ENCODE measurements around the gene GPR153.

GPR153 gene

DNA sequence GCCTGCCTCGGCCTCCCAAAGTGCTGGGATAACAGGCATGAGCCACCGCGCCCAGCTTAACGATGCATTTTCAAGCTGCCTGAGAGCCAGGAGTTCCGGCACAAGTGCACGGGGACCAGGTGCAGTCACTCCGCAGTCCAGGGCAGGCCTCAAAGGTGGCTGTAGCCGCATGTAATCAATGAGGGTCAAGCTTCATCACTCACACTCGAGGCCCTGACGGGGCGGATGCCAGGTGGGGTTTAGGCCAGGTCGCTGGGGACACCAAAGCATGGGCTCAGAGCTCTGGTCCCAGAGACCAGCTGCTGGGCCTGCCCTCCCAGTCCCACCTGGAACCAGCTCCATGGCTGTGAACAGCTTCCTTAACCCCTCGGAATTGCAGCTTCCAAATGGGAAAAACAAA lies 26.1 kb upstream of the GPR153 start:
- DNase-seq (ENCODE audit: low read depth) = no peak

DNA sequence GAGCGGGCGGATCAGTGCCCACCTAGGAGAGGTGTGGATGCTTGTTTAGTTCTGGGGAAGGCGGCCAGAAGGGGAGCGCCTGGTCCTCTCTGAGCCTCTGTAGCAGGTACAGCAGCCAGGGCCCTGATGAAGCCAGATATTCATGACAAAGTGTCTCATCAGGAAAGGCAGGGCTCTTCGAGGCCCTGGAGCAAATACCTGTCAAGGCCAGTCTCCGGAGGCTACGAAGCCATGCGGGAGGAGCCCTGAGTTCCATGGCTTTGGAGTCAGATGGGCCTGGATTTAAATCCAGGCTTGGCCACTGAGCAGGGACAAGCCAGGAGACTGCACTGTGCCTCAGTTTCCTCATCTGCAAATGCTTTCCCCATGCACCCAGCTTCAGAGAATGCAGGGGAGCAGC lies 25.4 kb upstream of the GPR153 start:
- DNase-seq (ENCODE audit: low read depth) = no peak

DNA sequence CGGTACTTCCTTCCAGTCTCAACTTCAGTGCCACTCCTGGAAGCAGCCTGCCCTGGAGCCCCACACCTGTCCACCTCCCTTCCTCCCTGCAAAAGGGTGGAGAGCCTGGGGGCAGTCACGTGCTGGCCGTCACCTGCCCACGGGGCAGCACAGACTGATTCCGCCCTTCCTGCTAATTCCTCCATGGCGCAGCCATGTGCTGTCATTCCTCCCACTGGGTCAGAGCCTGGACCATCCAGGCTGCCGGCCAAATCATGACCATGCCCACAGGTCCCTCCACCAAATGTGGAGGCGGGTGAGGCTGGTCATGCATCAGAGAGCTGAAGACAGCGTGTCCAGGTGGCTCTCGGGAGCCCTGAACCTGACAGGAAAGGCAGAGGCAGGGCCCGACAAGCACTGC lies 24.4 kb upstream of the GPR153 start:
- no peak for DNase-seq (ENCODE audit: low read depth)

DNA sequence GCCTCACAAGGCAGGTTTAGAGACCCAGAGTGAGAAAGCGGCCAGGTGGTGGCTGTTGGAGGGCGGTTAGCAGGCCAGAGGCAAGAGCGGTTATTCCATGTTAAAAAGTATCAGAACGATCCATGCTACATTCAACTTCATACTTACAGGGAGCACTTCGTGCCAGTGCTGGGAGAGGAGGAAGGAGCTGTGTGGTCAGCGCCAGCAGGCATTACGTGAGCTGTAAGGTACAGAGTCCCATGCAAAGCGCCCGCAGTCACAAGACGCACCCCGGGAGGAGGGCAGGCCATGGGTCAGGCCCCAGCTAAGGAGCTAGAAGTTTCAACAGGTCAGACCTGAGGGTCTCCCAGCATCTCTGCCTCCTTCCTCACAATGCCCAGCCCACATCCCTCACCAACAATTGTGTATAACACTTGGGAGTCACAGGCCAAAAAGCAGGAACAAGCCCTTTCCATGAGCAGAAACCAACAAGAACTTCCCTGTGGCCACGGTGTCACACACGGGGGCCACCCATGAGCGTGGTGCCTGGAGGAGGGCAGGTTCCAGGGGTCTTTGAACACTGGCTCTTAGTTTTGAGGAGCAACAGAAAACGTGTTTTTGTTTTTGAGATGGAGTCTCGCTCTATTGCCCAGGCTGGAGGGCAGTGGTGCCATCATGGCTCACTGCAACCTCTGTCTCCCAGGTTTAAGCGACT lies 21.8 kb upstream of the GPR153 start:
- DNase-seq (ENCODE audit: low read depth) = no peak

DNA sequence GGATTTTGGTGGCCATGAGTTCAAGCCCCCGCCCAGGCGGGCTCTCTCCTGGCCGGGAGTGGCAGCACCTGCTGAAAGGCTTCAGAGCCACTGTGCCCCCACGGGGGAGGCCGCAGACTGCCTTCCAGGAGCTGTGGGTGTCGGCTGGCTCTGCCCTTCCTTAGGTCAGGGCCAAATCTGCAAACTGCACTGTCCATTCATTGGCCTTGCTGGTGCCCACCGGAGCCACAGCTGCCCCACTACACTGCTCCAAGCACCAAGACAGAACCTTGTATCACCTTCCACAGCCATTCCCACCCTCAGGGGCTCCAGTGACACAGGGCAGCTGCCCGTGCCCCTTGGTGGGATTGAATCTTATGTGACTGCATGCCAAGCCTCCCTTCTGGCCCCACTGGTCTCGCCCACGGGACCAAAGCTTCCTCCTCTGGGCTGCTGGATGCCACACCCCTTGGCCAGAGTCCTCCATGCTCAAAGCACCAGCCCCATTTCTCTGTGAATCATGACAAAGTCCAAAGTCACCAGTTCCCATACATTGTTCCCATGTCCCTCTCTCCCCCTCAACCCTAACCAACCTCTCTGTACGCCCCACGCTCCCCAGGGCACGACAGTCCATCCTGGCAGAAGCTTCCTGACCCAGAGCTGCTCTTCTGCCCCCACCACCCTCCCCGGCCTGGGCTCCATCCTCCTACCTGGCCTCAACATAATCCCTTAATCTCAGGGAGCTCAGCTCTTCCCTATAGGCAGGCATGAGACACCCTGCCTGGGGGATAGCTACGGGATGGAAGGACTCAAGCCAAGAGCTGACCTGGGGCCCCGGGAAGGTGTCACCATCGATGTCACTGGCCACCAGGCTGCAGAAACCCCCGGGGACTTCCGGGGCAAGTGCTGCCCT lies 20.9 kb upstream of the GPR153 start:
- no peak for DNase-seq (ENCODE audit: low read depth)

DNA sequence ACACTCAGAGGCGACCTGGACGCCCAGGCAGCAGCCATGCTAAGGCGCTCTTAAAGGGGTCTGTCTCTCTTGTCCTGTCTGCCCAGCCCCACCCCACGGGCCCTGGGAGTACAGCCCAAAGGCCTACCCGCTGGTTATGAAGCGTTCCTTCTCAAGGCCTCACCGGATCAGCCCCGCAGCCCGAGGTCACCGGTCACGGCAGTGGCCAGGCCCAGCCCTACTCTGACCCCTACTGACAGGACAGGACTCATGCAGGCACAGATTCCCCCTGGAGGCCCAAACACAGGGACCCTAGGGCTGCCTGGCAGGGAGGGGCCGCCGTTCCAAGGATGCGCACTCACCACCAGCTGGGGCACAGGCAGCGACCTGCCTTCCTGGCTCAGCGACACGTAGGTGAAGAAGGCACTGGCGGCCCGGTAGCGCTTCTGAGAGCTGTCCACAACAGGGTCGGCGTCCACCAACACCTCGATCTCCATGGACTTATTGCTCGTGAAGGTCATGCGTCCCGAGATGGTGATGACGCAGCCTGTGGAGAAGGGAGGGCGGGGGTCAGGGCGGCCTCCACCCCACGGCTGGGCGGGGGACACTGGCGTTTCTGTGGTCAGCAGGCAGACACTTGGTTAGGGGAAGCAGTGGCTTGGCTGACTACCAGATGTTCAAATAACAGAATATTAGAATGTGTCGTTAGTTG lies 20.0 kb upstream of the GPR153 start:
- DNase-seq (ENCODE audit: low read depth) = no peak

DNA sequence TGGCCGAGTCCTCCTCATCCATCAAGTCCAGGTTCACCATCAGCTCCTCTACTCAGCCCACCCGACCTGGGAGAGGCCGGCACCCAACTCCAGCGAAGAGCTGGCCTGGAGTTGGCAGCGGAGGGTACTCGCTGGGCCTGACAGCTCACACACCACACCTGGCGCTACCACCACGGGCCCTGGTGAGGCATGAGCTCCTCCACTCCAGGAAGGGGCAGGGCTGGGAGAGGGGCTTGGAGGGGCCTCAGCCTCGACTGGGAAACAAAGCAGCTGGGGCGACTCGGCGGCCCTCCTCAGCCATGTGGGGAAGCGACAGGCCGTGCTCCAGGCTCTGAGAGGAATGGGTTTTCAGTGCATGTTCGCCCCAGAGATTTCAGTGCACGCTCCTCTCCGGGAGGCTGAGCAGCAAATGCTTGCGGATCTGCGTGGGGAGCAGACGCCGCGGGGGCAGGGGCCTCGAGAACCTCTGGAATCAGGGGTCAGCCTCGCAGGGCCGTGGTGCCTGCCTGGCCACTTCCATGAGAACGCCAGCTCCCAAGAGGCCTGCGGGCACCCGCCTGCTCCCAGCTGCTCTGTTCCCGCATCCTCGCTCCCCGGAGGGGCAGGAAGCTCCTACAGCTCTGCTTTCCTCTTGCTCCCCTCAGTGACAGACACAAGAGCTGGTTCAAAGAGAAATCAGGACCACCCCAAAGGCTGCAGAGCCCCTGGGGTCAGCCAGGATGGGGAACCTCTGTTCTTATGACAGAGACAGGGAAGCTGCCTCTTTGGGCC lies 18.9 kb upstream of the GPR153 start:
- no peak for DNase-seq (ENCODE audit: low read depth)

DNA sequence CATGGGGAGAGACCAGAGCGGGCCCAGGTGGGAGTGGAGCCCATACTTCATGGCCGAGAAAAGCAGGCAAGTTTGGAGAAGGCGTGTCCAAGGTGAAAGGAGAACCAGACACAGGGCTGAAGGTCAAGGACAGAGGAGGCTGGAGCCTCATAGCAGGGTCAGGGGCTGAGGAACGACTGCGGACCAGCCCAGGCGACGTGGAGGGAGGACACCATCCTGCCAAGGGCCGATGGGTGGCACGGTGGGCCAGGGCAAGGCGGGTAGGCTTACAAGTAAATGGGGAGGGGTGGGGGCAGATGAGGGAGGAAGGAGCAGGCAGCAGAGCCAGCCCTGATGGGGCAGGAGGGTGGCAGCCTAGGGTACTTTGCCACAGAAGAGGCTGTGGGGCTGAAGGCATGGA lies 18.2 kb upstream of the GPR153 start:
- DNase-seq (ENCODE audit: low read depth) = no peak

DNA sequence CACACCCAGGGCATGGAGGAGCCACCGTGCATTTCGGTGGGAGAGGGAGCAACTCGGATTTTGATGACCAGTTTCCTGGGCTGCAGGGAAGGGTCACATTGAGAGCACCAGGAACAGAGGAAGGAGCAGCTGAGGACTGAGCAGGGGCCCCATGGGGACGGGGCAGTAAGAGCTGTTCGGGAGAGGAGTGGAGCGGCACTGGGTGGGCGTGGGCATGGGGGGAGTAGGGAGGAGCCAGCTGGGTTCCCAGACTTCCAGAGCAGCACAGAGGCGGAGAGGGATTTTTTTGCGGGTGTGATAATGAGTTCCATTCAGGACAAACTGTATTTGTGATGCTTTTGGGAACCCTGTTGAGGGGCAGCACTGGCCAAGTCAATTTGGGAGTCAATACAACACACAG lies 17.4 kb upstream of the GPR153 start:
- DNase-seq (ENCODE audit: low read depth) = no peak

DNA sequence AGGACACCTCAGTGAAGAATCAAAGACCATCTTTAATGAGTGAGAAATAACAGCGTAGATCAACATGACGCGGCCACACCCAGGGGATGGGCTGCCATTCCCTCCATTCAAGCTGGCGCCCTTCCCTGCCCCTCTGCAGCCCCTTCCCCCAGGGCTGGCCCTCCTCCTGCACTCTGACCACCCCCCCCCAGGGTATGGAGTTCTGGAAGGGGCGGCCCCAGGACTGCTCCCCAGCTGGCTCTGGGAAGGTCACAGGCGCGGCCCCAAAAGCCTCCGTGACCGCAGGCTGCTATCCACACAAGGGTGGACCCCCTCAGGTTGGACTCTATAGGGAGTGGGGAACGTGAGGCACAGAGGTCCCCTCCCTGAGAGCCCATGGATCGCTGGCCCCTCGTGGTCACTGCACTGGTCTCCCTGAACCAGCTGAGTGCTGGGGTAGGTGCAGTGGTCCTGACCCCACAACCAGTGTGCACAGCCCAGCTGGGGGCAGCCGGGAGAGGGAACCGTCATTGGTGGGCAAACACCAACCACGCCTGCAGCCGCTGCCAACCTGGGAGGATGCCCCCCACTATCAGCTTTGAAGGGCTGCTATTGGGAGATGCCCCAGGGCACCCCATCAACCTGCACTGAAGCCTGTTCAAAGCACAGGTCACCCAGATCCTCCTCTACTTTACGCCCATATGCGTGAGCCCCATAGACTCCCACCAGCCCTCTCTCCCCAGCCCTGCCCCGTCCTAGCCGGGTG lies 16.1 kb upstream of the GPR153 start:
- no peak for DNase-seq (ENCODE audit: low read depth)

DNA sequence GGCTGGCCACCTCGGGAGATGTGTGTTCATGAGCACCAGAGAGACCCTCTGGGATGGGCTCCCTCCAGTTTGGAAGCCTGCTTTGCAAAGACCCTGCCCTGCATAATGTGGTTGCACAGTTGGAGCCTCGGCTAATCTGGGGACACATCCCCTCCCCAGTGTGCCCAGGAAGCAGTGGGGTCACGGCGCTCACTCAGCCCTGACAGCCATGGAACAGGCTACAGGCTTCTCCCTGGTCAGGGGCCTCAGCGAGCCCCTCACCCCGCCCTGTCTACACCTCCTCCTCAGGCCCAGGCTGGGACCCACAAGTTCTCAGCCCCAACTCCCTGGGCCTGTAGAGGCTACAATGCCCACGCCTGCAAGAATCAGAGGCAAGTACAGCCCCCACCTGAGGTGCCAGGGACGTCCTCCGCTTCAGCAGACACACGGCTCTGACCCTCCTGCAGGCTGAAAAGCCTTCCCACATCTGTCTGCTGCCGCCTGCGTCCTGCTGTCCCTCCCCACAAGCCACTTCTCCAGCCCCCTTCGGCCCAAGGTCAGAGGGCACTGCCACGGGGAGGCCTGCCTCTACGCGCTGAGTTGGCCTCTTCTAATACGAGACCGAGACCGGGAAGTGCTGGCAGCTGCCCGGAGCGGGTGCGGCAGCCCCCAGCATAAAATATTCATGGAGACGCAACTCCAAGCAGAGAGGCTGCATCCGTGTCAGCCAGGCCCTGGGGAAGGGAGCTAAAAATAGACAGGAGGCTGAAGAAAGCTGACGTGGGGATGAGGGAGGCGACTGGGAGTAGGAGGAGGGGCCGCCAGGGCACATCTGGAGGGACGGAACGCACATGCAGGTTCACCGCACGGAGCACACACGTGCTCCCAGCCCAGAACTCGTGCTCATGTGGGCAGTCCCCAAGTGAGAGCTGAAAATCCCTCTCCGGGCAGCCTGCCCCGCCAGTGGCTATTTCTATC lies 15.2 kb upstream of the GPR153 start:
- no peak for DNase-seq (ENCODE audit: low read depth)

DNA sequence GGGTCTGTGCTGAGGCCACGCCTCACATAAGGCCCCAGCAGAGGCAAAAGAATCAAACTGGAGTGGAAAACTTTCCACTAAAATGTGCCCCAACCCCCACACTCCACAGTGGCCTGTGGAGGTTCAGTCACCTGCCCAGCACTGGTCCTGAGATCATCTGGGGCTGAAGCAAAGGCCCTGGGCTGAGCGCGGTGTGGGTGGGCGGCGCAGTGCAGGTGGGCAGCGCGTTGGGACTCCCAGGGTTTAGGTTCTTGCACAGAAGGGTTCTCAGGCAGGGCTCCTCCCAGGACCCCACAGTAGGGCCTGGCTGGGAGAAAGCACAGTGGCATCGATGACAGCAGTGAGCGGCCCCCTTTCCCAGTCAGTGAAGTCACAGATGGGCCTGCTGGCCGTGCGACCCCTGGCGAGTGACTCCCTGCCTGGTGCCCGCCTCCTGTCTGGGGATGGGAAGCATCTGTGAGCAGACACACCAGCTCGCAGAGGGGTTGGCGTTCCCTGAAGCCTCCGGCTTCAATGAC lies 13.8 kb upstream of the GPR153 start:
- DNase-seq (ENCODE audit: low read depth) = no peak

DNA sequence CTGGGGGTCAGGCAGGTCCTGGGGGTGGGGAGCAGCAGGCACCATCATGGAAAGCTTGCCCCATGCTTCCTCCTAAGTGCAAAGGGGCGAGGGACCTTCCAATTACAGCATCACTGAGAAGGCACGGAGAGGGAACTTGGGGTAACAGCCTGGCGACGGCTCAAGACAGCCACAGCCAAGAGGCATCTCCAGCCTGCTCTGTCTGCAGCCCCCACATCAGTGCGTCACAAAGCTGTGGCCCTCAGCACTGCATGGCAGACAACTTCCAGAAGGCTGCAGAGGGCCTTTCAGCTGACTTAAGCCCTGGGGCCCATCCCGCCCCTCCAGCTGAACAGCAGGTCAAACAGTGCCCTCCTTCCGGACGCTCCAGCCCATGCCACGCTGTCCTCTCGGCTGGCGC lies 13.2 kb upstream of the GPR153 start:
- no peak for DNase-seq (ENCODE audit: low read depth)

DNA sequence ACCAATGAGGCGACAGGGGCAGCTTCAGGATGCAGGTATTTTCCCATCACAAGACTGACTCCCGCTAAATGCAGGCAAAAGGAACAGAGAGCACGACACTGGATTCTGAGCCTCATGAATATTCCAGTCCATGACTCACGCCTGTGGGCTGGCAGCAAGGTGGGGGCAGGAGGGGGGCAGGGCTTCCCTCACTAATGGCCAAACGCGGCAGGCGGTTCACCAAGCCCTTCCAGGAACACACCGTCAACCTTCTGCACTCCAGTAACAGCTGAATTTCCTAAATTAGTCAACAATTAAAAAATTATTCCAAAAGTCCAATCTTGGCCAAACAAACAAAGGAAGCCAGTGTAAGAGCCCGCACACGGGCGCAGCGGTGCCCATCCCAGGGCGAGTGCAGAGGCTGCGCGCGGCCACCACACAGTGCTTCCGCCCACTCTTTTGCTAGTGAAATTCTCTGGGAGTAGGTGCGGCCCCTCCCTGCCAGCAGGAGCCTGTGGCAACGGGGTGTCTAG lies 12.5 kb upstream of the GPR153 start:
- no peak for DNase-seq (ENCODE audit: low read depth)

DNA sequence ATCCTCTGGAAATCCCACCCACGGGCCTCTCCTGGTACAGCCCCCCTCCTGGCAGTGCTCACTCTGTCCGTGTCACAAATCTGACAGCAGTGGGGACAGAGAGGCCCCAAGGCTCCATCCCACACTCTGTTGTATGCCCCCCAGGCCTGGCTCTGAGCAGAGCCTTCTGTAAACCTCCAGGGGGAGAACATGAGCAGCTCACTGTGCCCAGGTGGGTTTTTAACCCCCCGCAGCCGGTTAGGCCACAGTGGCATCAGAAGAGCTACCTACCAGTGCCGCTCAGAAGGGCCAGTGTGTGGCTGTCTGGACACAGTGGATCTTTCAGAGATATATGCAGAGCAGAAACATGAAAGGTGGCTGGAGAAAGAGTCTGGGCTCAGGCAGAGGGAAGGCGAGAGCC lies 12.0 kb upstream of the GPR153 start:
- DNase-seq (ENCODE audit: low read depth) = no peak

DNA sequence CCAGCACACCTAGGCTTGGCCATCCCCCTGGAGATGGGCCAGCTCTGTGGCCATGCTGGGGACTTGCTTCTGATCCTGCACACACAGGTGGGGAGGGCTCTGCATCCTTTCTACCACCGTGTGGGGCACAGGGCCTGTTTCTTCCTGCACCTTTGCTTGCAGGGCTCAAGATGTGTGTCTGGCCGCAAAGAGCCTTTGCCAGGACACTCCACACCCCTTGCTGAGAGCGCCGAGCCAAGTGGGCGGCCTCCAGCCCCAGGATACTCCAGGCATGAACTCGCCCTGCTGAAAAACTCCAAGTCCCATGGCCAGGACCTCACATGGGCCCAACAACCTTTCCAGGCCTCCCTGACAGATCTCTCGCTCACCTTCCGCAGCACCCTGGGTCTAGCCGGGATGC lies 11.6 kb upstream of the GPR153 start:
- DNase-seq (ENCODE audit: low read depth) = no peak

DNA sequence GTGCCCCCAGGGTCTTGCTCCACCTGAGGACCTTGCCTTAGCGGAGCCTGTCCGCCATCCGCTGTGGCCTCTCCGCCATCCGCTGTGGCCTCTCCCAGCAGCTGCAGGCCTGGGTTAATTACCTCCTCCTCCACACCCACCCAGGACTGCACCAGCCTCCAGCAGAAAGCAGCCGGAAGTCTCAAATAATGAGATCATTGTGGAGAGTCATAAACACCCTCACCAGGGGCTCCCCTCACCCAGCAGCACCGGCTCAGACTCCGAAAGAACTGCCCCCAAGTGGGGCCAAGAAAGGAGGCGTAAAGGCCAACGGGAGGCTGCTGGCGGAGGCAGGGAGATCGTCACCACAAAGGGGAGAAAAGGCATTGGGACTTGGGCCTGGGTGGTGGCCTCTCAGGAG lies 10.7 kb upstream of the GPR153 start:
- DNase-seq (ENCODE audit: low read depth) = no peak

DNA sequence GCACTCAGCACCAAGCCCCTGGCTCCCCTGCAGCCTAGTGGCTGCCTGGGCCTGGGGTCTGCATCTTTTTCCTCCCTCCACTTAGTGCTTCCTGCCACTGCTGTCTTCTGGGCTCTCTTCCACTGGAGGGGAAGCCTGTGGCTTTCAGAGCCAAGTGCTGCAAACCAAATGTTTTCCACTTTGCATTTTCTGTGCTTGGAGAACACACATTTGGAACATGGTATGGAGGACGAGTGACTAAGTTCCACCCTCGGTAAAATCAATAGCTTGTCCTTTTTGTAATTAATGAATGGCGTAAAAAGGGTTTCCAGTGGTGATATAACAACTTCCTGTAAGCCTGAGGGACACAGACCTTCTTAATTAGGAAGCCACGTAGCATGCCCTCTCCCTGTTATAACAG lies 10.1 kb upstream of the GPR153 start:
- DNase-seq (ENCODE audit: low read depth) = no peak

DNA sequence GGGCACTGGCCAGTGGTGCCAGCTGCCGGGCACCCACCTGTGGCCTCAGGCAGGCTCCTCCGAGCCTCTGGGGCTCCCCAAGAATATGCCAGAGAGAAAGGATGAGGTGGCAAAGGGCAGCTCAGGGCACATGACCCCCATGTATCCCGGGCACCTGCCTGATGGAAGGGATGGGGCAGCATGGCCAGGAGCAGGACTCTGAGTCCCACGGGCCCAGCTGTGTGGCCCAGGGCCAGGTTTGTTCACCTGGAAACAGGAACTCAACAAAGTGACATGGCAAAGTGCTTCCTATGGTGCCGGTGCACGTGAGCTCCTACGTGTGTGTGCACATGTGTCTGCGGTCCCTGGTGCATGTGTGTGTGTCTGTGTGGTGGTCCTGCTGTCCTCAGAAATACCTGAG lies 9.5 kb upstream of the GPR153 start:
- no peak for DNase-seq (ENCODE audit: low read depth)
